ENCODE measurements around the gene NTNG2. TPM values are rescaled to one million over a fixed set of nuclear protein-coding genes. Genes with fewer than 3 reads are reported as not detected.

The NTNG2 gene
- total RNA-seq, 2 experiments from 2014 or later, result 10.9 to 15.6 TPM

Other genes starting within 250 kb of the NTNG2 start
- gene MED27, start 82.2 kb upstream of the NTNG2 start, total RNA-seq, result 10 to 100 TPM; 18.5 to 19.7 TPM
- gene SETX, start 192.9 kb downstream of the NTNG2 start, total RNA-seq, result 10 to 100 TPM; 64.0 to 69.4 TPM
- gene TTF1, start 244.8 kb downstream of the NTNG2 start, total RNA-seq, result 10 to 100 TPM; 31.3 to 32.5 TPM
- not detected for gene CFAP77, start 248.2 kb downstream of the NTNG2 start, total RNA-seq